Tibial artery (tissue), 4 donors: Measurements from ENCODE around the gene PDLIM5.

Experiments used
- DNase-seq, 2 donors: peaks; one replicate each; pipeline ENCODE4 v3.0.0-alpha.2; 2019
- H3K27ac ChIP-seq, 2 donors: fragments of 200-600 bp; sonication (generic) in 1 of 2; 1 replicate in 1 of 2; 2 replicates in 1 of 2; pipeline ENCODE4 v1.5.1; 2018 to 2019; ENCODE audit warnings: mild to moderate bottlenecking in 1 of 2
- H3K27me3 ChIP-seq, 2 donors: fragments of 200-600 bp; sonication (generic) in 1 of 2; one replicate each; pipeline versions ENCODE4 v1.5.1 to v1.6.0; 2016 to 2019
- H3K36me3 ChIP-seq, 3 donors: fragments of 200-600 bp; sonication (generic) in 2 of 3; one replicate each; pipeline ENCODE4 v1.5.1; 2016 to 2019; ENCODE audit warnings: mild to moderate bottlenecking in 2 of 3
- H3K4me1 ChIP-seq, 4 donors: fragments of 200-600 bp; sonication (generic) in 2 of 4; 1 replicate in 3 of 4; 2 replicates in 1 of 4; pipeline ENCODE4 v1.5.1; 2016 to 2019
- H3K4me3 ChIP-seq, 2 donors: fragments of 200-600 bp; sonication (generic) in 1 of 2; 1 replicate in 1 of 2; 2 replicates in 1 of 2; pipeline ENCODE4 v1.5.1; 2018 to 2019; ENCODE audit warnings: mild to moderate bottlenecking in 2 of 2
- H3K9me3 ChIP-seq, 3 donors: fragments of 200-600 bp; sonication (generic) in 1 of 3; one replicate each; pipeline ENCODE4 v1.5.1; 2016 to 2019
- intact Hi-C: fragments of 100-400 bp; cut with DNase I; formaldehyde crosslinking; loops from one replicate; pipeline ENCODE4 v1.15.0; 2023; ENCODE audit warnings: low total_unique reads
- TF ChIP-seq, protein P1 (sequence below), 2 experiments: fragments of 200-600 bp in 1 of 2; fragments of 450-650 bp in 1 of 2; IDR thresholded peaks; one replicate each; pipeline ENCODE4 v1.5.1; 2017 to 2019; ENCODE audit warnings: antibody characterized with exemption in 2 of 2, mild to moderate bottlenecking in 1 of 2, moderate library complexity in 1 of 2

The PDLIM5 gene

DNA sequence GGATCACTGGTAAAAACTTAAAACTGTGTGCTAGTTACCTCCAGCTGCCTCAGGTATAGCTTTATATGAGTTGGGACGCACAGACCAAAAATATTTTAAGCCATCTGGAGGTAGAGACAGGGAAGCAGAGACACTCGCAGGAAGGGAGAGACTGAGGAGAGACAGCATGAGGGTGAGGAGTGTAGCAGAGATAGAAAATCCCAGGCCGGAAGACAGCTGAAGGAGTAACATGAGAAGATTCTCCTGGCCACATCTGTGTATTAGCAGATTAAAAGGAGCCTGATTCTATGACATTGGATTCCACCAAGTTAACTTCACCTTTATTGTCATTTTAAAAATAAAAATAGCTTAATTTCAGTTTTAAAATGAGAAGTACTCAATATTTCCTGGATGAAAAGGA, 84.3 kb downstream of the PDLIM5 start:
- Histone ChIP-seq H3K36me3 (no peaks in the 10 kb centered on the region), H3K4me1 (peaks cover 0 to 98% (median 64%) of the 10 kb centered on the region in 4 donors), H3K9me3 (no peaks in the 10 kb centered on the region), H3K4me3 (no peak overlapping the region), H3K27ac (peak overlapping the region; percentile 35 to 46), H3K27me3 (no peaks in the 10 kb centered on the region)
- TF ChIP-seq, protein P1, sequence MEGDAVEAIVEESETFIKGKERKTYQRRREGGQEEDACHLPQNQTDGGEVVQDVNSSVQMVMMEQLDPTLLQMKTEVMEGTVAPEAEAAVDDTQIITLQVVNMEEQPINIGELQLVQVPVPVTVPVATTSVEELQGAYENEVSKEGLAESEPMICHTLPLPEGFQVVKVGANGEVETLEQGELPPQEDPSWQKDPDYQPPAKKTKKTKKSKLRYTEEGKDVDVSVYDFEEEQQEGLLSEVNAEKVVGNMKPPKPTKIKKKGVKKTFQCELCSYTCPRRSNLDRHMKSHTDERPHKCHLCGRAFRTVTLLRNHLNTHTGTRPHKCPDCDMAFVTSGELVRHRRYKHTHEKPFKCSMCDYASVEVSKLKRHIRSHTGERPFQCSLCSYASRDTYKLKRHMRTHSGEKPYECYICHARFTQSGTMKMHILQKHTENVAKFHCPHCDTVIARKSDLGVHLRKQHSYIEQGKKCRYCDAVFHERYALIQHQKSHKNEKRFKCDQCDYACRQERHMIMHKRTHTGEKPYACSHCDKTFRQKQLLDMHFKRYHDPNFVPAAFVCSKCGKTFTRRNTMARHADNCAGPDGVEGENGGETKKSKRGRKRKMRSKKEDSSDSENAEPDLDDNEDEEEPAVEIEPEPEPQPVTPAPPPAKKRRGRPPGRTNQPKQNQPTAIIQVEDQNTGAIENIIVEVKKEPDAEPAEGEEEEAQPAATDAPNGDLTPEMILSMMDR (IDR thresholded peaks at IDR 0.05) = no peak
- DNase-seq = no peak
- intact Hi-C loops = no loop called here

DNA sequence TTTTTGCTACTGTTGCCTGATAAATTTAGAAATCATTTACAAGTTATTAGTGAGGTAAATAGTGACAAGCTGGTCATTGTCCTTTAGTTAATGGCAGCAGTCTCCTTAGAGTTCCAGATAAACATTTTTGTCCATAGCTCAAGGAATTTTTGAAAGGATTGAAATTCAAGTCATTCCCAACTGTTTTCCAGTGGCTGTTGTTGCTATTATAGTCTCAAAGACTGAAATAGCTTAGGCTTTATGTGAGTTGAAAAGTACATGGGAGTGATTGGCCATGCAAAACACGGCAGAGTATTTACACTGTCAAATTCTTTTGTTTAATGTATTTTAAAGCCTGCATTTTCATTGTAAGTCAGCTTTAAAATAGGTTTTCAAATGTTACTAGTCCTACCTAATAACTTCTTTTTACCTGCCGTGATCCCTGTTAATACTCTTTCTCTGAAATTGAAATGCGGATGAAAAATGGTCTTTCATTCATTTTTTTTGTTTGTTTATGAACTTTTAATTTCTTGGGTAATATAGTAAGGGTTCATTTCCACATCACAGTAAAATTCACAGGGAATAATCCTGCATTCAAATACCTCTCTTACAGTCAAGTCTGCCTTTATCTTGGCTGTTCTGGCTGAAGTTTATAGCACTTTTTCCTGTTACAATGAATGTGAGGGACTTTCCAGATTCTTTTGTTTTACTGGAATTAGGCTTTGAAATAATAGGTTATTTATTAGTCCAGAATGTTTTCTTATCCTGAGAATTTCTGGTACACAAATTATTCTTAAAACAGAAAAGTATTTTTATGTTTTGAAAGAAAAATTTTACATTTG, 85.1 kb downstream of the PDLIM5 start:
- H3K36me3 ChIP-seq = no peaks in the 10 kb centered on the region
- intact Hi-C loops = no loop called here
- peak overlapping the region; percentile 35 to 46 for H3K27ac ChIP-seq
- H3K9me3 ChIP-seq = no peaks in the 10 kb centered on the region
- no peak overlapping the region for H3K4me3 ChIP-seq
- no peaks in the 10 kb centered on the region for H3K27me3 ChIP-seq
- TF ChIP-seq, protein P1 (IDR thresholded peaks at IDR 0.05) = no peak
- peaks cover 0 to 98% (median 63%) of the 10 kb centered on the region in 4 donors for H3K4me1 ChIP-seq
- no peak for DNase-seq

DNA sequence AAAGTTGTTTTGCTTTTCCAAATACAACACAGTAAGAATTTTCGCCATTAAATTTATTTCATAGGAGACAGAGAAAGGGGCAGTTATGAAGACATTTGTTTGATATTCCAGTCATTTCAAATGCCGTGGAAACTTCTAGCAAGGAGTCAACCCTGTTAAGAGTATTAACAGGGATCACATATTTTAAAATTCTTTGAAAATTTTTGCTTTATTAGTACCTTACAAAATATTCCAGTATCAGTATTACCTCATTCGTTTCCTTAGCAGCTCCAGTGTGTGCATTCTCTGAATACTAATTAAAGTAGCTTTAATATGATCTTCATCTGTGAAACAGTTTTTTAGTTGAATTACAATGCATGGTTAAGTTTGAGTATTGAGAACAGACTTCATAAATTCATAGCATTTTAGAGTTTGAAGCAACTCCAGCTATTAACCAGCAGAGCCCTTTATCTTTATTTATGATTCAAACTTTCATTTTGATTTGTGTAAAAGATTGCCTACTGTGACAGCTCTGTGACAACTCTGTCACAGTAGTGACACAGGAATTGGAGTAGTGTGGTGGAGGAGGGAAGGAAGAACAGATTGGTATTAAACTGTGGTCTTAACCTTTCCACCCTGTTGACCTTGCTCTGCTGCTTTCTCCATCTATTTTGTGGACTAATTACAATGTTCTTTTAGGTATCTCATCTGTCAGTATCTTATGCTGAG, 86.3 kb downstream of the PDLIM5 start:
- Histone ChIP-seq H3K4me3 (no peak overlapping the region), H3K36me3 (no peaks in the 10 kb centered on the region), H3K27me3 (no peaks in the 10 kb centered on the region), H3K4me1 (peaks cover 0 to 86% (median 55%) of the 10 kb centered on the region in 4 donors), H3K27ac (peak overlapping the region; percentile 39 to 46), H3K9me3 (no peaks in the 10 kb centered on the region)
- TF ChIP-seq, protein P1 (IDR thresholded peaks at IDR 0.05) = no peak
- DNase-seq = no peak
- intact Hi-C loops = no loop called here

DNA sequence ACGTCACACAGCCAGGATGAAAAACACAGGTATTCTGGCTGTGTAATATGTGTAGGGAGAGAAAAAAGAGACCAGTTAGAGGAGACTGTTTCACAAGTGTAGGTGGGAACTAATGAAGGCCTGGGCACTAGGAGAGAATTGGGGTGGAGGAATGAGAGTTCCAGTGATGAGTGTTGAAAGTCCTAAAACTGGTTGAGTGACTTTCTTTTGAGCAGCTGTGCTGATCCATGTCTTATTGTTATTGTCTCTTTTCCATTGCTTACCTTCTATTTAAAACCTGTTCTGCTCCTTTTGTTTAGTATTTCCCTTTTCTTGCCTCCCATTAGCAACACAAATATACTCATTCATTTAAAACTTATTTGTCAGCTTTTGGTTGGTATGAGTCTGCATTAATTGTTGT, 88.7 kb downstream of the PDLIM5 start:
- Histone ChIP-seq H3K36me3 (no peaks in the 10 kb centered on the region), H3K27ac (no peak overlapping the region), H3K9me3 (no peaks in the 10 kb centered on the region), H3K27me3 (no peaks in the 10 kb centered on the region), H3K4me1 (peaks cover 0 to 78% (median 44%) of the 10 kb centered on the region in 4 donors), H3K4me3 (no peak overlapping the region)
- intact Hi-C loops = no loop called here
- DNase-seq = no peak
- TF ChIP-seq, protein P1 (IDR thresholded peaks at IDR 0.05) = no peak

DNA sequence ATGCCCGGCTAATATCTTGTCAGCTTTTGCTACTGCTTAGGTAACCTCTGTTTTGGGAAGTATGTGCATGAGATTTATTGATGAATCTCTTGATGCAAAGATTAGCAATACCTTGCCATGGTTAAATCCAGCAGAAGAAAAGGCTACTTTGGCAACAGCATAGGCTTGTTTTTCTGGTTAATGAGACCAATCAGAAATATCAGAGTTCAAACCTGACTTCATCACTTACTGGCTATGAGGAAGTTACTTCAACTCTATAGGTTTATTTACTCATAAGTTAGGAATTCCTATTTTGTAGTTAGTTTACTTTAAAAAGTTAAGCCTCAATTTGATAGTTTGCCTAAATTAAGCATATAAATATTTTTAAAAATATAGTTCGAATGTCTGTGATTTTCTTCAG, 93.1 kb downstream of the PDLIM5 start:
- peak overlapping the region; percentile 34 to 50 for H3K27ac ChIP-seq

More for the DNA sequence above, 93.1 kb downstream of the PDLIM5 start:
- H3K36me3 ChIP-seq = no peaks in the 10 kb centered on the region
- intact Hi-C loops = no loop called here
- H3K4me3 ChIP-seq = no peak overlapping the region
- DNase-seq = no peak
- no peaks in the 10 kb centered on the region for H3K9me3 ChIP-seq
- H3K4me1 ChIP-seq = peaks cover 0 to 77% (median 37%) of the 10 kb centered on the region in 4 donors
- TF ChIP-seq, protein P1 (IDR thresholded peaks at IDR 0.05) = no peak
- no peaks in the 10 kb centered on the region for H3K27me3 ChIP-seq
